Stimulated activated CD8-positive, alpha-beta memory T cell treated with anti-CD3 and anti-CD28 coated beads, Interleukin-15, amount 100 ng/mL, for 1 hour (primary cell): ENCODE measurements around the gene ATMIN.

Experiments used
- DNase-seq: peaks from one replicate; pipeline ENCODE4 v3.0.0-alpha.2; 2020; ENCODE audit warnings: low read depth

The ATMIN gene, protein sequence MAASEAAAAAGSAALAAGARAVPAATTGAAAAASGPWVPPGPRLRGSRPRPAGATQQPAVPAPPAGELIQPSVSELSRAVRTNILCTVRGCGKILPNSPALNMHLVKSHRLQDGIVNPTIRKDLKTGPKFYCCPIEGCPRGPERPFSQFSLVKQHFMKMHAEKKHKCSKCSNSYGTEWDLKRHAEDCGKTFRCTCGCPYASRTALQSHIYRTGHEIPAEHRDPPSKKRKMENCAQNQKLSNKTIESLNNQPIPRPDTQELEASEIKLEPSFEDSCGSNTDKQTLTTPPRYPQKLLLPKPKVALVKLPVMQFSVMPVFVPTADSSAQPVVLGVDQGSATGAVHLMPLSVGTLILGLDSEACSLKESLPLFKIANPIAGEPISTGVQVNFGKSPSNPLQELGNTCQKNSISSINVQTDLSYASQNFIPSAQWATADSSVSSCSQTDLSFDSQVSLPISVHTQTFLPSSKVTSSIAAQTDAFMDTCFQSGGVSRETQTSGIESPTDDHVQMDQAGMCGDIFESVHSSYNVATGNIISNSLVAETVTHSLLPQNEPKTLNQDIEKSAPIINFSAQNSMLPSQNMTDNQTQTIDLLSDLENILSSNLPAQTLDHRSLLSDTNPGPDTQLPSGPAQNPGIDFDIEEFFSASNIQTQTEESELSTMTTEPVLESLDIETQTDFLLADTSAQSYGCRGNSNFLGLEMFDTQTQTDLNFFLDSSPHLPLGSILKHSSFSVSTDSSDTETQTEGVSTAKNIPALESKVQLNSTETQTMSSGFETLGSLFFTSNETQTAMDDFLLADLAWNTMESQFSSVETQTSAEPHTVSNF

DNA sequence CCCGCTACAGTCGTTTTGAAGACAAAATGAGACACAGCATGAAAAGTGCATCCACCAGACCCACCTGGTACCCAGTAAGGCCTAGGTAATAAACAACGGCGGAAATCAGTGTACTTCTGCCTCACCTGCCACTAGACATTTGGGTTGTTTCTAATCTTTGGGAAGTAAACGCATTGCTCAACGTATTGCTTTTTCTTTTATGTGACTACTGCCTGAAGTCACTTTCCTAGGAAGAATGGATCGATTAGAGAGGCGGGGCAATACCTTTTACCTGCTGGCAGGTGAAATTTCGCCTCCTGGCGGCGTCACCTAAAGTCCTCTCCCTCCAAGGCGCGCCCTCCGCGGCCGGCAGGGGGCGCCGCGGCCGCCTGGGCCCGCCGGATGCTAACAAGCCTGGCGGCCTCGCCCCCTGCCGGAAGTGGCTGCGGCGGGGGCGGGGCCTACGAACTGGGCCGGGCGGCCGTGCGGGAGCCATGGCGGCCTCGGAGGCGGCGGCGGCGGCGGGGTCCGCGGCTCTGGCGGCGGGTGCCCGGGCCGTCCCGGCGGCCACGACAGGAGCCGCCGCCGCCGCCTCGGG lies at the start of gene ATMIN:
ATMIN (plus strand) TSS at position 445 of the 577 bp plus-strand sequence; CDS start at position 474, 29 bp downstream.
- peak; percentile 66 for DNase-seq

DNA sequence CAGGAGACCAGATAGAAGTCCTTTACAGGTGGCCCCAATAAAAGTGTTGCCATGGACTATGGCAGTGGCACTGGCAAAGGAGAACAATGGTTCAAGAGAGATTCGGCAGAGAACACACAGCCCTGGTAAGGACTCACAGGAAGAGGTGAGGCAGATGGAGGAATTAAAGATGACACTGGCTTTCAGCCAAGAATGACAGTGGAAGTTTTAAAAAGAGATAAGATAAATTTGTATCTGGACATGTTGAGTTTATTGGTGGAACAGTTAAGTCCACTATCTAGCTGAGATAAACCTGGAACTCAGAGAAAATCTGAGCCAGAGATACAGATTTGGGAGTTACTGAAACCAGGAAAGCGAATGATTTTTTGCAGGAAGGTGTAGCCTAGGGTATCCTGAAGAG lies 49.1 kb upstream of the ATMIN start:
- no peak for DNase-seq

DNA sequence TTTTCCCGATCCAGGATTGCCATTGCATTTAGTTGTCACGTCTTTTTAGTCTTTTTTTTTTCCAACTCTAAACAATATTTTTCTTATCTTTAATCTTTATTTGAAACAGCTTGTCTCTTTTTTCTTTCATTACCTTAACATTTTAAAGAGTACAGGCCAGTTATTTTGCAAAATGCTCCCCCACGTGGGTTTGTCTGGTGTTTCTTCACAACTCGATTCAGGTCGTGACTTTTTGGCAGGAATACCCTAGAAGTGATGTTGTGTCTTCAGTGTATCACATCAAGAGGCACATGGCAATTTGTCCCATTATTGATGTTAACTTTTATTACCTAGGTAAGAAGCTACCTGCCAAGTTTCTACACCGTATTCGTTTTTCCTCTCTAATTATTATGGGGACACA lies 46.9 kb upstream of the ATMIN start:
- DNase-seq: no peak

DNA sequence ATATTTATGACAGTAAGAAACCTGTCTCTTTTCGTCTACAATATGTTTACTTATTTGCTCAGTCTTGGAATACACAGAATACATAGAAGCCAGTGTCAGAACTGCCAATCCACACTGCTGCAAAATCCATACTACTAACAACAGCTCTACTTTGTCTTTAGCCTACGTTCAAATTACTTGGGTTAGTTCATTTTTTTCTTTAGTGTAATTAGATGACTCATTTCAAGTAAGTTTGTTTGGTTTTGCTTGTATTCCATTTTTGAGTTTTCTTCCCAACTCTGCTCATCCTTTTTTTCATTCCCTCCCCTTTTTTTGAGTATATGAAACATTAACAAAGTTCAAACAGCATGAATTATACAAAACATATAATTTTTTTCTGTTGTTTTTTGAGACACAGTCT lies 45.8 kb upstream of the ATMIN start:
- no peak for DNase-seq

GRCh38 chr16:80990577-80990976 lies 45.1 kb upstream of the ATMIN start:
- no peak for DNase-seq

DNA sequence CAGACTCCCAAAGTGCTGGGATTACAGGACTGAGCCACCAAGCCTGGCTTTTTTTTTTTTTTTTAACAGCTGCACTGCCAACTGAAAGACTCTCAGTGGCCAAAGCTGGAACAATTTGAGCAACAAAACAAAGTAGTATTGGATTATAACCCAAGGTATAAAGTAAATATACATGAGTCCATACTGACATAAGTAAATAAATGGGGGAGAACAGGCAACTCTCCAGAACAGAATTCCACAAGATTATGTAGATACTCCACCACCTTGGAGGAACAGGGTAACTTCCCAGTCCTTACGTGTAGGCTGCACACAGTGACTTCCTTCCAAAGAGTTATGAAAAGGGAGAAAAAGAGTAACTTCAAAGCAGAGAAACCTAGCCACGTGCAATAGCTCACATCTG lies 44.7 kb upstream of the ATMIN start:
- no peak for DNase-seq

DNA sequence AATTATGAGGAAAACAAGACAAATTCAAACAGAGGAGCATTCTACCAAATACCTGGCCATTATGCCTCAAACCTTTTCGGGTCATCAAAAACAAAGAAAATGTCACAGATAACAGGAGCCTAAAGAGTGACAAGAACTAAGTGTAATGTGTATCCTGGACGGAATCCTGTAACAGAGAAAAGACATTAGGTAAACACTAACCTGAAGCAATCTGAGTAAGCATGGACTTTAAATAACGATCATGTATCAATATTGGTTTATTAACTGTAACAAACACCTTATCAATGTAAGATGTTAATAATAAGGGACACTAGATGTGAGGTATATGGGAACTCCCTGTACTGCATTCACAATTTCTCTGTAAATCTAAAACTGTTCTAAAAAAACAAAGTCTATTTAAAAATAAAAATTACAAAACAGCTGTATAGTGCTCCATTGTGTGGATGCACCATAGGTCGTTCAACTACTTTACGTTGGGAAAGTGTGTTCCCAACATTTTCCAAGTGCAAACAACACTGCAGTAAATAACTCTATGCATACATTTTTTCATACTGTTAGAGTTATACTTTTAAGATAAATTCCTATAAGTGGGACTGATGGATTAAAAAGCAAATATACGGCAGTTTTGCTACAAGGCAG lies 43.7 kb upstream of the ATMIN start:
- no peak for DNase-seq

DNA sequence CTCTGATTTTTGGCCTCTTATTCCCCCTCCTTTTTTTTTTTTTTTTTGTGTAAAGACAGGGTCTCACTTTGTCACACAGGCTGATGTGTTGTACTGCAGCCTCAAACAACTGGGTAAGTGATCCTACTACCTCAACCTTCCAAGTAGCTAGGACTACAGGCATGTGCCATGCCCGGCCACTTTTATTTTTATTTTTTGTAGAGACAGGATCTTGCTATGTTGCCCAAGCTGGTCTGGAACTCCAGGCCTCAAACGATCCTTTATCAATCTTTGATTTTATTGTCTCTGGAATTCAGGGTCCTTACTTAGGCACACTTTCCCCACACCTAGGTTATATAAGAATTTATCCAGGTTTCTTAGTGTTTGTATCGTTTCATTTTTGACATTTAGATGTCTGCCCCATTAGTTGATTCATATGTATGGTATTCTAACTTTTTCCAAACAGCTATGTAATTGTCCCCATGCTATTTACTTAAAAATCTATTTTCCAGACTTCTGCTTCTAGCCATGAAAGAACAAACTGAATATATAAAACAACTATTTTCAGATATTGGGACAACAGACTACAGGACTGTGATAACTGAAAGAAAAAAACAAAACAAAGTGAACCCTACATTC lies 42.9 kb upstream of the ATMIN start:
- no peak for DNase-seq

DNA sequence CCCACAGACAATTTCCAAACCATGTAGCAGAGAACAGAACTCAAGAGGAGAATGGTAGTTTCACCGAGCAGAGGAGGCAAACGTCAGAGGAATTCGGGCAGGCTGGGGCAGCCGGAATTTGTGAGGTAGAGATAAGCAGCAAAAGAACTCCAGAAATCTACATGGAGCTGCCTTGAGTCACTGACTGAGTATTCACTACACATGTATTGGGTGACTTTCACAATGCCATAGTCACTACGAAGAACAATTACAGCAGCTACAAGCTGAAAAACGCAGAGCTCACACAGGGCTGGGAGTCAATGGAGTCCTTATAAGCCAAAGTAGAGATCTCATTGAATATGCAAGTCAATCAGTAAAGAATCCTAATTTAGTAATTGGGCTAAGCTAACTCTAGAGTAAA lies 42.3 kb upstream of the ATMIN start:
- no peak for DNase-seq

DNA sequence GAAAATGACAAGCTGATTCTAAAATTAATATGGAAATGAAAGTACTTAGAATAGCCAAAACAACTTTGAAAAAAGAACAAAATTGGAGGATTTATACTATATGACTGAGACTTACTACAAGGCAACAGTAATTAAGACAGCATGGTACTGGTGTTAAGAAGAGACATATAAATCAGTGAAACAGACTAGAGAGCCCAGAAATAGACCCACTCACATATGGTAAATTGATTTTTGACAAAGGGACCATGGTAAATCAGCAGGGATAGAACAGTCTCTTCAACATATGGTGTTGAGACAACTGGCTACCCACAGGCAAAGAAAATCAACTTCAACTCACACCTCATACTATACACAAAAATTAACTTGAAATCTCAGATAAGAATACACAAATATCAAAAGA lies 41.8 kb upstream of the ATMIN start:
- no peak for DNase-seq

DNA sequence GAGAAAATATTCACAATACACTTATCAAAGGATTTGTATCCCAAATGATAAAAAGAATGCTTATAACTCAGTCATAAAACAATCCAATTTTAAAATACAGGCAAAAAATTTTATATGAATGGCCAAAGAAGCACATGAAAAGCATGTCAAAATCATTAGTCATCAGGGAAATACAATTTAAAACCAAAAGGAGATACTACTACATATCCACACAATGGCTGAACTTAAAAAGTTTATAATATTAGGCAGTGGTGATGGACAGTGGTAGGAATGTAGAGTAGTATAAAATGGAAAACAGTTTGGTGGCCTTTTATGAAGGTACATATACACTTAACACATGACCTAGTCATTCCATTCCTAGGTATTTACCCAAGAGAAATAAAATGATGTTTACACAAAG lies 41.2 kb upstream of the ATMIN start:
- no peak for DNase-seq

DNA sequence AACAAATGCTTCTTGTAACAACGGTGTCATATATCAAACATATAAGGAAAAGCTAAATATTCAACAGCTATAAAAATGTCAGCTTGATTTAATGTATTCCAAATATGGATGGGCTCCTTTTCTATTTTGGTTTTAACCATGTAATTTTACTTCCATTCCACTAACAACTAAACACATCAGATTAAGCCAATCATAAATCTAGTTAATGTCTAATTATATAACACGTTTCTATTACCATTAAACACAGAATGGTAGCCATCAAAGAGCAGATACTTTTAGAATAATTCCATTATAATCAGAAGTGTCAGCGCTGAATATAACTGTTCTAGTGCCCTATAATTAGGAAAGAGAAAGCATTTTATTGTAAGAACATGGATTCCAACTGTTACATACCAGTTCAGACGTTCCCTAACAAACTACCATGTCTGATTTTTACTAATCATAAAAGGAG lies 38.9 kb upstream of the ATMIN start:
- no peak for DNase-seq

GRCh38 chr16:80997139-80997798 lies 38.4 kb upstream of the ATMIN start:
- DNase-seq: no peak

DNA sequence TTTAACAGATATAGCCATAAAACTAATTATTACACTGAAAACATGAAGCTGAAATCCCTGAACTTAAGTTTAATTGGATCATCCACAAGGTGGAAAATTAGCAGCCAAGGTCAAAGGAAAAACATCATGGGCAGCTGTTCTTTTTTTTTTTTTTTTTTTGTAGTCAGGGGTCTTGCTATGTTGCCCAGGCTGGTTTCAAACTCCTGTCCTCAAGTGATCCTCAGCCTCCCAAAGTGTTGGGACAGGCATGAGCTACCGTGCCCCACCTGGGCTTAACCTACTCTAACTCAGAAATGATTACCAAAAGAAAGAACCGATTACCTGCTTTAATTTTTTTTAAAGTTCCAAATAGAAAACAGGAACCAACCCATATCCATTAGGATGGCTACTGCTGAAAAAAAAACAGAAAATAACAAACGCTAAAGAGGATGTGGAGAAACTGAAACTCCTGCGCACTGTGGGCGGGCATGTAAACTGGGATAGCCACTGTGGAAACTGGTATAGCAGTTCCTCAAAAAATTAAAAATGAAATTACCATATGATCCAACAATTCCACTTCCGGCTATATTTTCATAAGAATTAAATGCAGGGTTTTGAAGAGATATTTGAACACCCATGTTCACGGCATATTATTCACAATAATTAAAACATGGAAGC lies 37.5 kb upstream of the ATMIN start:
- DNase-seq: no peak

DNA sequence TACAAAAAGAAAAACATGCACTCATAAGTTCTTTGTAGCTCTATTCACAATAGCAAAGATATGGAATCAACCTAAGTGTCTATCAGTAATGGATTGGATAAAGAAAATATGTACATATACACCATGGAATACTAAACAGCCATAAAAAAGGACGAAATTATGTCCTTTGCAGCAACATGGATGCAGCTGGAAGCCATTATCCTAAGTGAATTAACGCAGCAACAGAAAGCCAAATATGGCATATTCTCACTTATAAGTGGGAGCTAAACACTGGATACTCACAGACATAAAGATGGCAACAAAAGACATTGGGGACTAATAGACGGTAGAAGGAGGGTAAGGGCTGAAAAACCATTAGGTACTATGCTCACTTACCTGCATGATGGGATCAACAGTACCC lies 34.8 kb upstream of the ATMIN start:
- no peak for DNase-seq

DNA sequence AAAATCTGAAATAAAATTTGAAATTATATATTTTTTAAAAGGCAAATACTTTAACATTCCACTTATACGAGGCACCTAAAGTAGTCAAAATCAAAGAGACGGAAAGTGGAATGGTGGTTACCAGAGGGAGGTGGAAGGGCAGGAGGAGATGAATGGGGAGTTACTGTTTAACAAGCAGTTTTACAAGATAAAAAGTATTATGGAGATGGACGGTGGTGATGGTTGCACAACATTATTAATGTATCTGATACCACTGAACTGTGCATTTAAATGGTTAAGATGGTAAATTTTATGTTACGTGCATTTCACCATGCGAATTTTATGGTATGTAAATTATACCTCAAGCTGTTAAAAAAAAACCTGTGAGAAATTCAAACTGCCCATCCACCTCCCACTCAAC lies 34.3 kb upstream of the ATMIN start:
- no peak for DNase-seq

DNA sequence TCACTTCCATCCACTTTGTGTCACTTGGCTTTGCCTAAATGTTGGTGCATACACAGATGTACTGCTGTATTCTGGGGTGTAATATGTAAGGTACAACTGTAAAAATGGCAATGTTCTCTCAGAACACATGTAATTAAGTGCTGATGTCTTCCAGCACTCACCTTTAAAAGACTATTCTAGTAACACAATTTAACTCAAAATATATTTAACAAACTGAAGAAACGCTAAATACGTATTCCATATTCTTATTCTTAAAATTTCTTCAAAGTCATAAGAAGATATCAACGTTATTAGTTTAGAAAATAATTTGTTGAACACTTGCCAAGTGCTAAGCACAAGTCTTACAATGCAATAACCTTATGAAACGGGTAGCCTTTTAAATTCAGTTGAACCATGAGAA lies 32.6 kb upstream of the ATMIN start:
- no peak for DNase-seq

DNA sequence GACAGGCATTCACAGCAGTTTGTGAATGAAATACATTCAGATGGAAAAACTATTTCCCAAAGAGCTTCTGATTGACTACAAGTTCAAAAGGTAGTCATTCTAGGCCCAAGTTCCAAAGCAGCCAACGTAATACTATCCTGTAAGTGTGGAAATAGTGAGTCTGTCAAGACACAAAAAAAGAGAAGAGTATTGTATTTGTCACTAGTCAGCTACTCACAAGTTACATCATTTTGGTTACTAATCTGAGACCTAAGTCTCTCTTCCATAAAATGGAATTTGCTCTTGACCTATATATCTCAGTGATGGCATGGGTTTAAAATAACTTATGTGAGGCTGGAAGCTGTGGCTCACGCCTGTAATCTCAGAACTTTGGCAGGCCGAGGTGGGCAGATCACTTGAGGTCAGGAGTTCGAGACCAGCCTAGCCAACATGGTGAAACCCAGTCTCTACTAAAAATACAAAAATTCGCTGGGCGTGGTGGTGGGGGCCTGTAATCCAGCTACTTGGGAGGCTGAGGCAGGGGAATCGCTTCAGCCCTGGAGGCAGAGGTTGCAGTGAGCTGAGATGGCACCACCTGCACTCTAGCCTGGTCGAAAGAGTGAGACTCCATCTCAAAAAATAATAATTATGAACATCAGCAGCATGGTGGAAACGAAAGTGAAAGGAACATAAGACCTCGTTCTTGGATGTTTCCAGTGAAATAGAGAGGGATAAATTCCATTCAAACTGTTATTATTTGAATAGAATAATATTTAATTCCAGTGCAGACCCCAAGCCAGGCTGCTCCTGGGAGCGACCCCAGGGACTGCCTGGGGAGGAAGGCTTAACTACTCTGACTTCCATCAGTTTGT lies 31.8 kb upstream of the ATMIN start:
- no peak for DNase-seq

GRCh38 chr16:81004646-81005353 lies 30.8 kb upstream of the ATMIN start:
- no peak for DNase-seq
